Measurements from ENCODE around the gene LASP1NB.

LASP1NB gene

DNA sequence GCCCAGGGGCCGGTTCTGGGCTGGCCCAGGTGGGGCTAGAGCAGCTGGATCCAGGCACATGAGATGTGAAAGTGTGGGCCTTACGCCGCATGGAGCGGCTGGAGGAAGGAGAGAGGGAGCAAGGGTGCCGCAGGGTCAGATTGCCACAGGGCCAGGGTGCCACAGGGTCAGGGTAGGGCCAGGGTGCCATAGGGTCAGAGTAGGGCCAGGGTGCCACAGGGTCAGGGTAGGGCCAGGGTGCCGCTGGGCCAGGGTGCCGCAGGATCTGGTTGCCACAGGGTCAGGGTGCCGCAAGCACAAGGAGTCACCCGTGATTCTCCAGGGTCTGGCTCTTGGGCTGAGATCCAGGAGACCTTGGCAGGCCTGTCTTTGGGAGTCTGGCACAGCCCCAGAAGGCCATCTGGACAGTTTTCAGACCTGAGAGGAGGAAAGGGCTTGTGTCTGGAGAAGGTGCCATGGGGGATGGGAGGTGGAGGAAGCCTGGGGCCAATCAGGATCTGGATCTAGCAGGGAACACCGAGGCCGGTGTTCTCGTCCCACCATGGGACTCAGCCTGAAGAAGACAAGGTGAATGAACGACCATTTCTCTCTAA is 13.1 kb upstream of the LASP1NB start:
- H3K36me3 ChIP-seq (ENCODE audit: control insufficient read depth, insufficient read depth, low read length): no peaks in the 10 kb centered on the region
- TF ChIP-seq, protein P1, sequence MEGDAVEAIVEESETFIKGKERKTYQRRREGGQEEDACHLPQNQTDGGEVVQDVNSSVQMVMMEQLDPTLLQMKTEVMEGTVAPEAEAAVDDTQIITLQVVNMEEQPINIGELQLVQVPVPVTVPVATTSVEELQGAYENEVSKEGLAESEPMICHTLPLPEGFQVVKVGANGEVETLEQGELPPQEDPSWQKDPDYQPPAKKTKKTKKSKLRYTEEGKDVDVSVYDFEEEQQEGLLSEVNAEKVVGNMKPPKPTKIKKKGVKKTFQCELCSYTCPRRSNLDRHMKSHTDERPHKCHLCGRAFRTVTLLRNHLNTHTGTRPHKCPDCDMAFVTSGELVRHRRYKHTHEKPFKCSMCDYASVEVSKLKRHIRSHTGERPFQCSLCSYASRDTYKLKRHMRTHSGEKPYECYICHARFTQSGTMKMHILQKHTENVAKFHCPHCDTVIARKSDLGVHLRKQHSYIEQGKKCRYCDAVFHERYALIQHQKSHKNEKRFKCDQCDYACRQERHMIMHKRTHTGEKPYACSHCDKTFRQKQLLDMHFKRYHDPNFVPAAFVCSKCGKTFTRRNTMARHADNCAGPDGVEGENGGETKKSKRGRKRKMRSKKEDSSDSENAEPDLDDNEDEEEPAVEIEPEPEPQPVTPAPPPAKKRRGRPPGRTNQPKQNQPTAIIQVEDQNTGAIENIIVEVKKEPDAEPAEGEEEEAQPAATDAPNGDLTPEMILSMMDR (IDR thresholded peaks at IDR 0.05; ENCODE audit: insufficient read depth, low read length, poor library complexity, severe bottlenecking): no peak

GRCh38 chr17:38914741-38915638 is 10.4 kb upstream of the LASP1NB start:
- no peaks in the 10 kb centered on the region for H3K27me3 ChIP-seq (ENCODE audit: control insufficient read depth, insufficient read depth, low read length)
- H3K4me3 ChIP-seq (ENCODE audit: low read depth, low read length): no peak overlapping the region
- H3K36me3 ChIP-seq (ENCODE audit: control insufficient read depth, insufficient read depth, low read length): peaks cover 4% of the 10 kb centered on the region
- no peak for DNase-seq (ENCODE audit: low read depth)
- TF ChIP-seq, protein P1 (IDR thresholded peaks at IDR 0.05; ENCODE audit: insufficient read depth, low read length, poor library complexity, severe bottlenecking): no peak

More for the DNA sequence above, 13.1 kb upstream of the LASP1NB start:
- H3K4me3 ChIP-seq (ENCODE audit: low read depth, low read length): no peak overlapping the region
- no peaks in the 10 kb centered on the region for H3K27me3 ChIP-seq (ENCODE audit: control insufficient read depth, insufficient read depth, low read length)
- no peak for DNase-seq (ENCODE audit: low read depth)

GRCh38 chr17:38915639-38915995 is 9.8 kb upstream of the LASP1NB start:
- Histone ChIP-seq H3K27me3 (ENCODE audit: control insufficient read depth, insufficient read depth, low read length) (no peaks in the 10 kb centered on the region), H3K4me3 (ENCODE audit: low read depth, low read length) (no peak overlapping the region), H3K36me3 (ENCODE audit: control insufficient read depth, insufficient read depth, low read length) (peaks cover 4% of the 10 kb centered on the region)
- TF ChIP-seq, protein P1 (IDR thresholded peaks at IDR 0.05; ENCODE audit: insufficient read depth, low read length, poor library complexity, severe bottlenecking): no peak
- DNase-seq (ENCODE audit: low read depth): no peak

DNA sequence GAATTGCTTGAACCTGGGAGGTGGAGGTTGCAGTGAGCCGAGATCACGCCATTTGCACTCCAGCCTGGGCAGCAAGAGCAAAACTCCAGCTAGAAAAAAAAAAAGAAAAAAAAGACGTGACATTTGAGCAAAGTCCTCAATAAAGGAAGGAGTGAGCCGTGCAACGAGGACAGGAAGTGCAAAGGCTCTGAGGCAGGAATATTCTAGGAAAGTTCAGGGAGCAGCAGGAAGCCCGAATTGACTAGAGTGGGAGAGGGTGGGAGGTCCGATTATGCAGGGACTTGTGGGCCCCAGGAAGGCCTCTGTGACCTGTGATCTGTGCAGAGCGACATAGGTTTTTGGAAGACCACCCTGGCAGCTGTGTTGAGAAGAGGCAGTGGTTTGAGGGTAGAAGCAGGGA is 8.6 kb upstream of the LASP1NB start:
- Histone ChIP-seq H3K36me3 (ENCODE audit: control insufficient read depth, insufficient read depth, low read length) (peaks cover 4% of the 10 kb centered on the region), H3K4me3 (ENCODE audit: low read depth, low read length) (no peak overlapping the region)
- DNase-seq (ENCODE audit: low read depth): no peak

DNA sequence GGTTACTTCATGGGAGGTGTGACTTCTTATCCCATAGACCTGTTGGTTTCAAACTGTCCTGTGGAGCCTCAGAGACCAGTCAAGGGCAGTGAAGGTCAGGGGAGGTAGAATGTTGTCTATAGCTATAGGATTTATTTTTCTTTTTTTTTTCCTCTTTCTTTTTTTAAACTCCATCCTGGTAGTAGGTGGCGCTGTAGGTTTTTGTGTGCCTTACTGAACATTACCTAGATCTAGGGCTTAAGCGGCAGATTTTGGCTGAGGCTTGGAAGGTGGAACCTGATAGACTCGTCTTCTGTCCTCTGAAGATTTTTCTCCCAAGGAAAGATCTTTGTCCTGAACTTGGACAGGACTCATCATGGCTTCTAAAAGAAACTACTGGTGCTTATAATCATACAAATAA is 8.2 kb upstream of the LASP1NB start:
- DNase-seq (ENCODE audit: low read depth): no peak
- no peaks in the 10 kb centered on the region for H3K27me3 ChIP-seq (ENCODE audit: control insufficient read depth, insufficient read depth, low read length)
- TF ChIP-seq, protein P1 (IDR thresholded peaks at IDR 0.05; ENCODE audit: insufficient read depth, low read length, poor library complexity, severe bottlenecking): no peak
- no peak overlapping the region for H3K4me3 ChIP-seq (ENCODE audit: low read depth, low read length)
- H3K36me3 ChIP-seq (ENCODE audit: control insufficient read depth, insufficient read depth, low read length): peaks cover 4% of the 10 kb centered on the region

More for the DNA sequence above, 8.6 kb upstream of the LASP1NB start:
- H3K27me3 ChIP-seq (ENCODE audit: control insufficient read depth, insufficient read depth, low read length): no peaks in the 10 kb centered on the region
- TF ChIP-seq, protein P1 (IDR thresholded peaks at IDR 0.05; ENCODE audit: insufficient read depth, low read length, poor library complexity, severe bottlenecking): no peak
